Measurements from ENCODE around the gene SUPT4H1.

DNA sequence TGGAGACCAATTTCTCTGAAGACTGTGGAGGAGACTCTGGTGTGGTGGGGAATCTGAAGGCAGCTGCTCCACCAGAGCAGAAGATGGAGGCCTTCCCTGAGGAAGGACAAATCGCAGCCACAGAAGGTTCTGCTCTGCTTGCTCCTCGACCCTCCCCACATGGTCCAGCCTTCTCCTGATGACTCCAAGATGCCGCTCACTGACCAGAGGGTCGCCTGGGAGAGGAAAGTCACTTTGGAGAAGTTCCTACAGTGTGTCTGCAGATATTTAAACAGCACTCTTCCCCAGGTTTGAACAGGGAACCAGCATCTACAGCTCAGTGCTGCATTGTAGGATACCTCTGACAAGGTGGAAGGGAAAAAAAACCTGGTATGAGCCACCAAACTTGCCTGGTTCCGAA lies 21.0 kb upstream of the SUPT4H1 start:
- TF ChIP-seq, protein P1, sequence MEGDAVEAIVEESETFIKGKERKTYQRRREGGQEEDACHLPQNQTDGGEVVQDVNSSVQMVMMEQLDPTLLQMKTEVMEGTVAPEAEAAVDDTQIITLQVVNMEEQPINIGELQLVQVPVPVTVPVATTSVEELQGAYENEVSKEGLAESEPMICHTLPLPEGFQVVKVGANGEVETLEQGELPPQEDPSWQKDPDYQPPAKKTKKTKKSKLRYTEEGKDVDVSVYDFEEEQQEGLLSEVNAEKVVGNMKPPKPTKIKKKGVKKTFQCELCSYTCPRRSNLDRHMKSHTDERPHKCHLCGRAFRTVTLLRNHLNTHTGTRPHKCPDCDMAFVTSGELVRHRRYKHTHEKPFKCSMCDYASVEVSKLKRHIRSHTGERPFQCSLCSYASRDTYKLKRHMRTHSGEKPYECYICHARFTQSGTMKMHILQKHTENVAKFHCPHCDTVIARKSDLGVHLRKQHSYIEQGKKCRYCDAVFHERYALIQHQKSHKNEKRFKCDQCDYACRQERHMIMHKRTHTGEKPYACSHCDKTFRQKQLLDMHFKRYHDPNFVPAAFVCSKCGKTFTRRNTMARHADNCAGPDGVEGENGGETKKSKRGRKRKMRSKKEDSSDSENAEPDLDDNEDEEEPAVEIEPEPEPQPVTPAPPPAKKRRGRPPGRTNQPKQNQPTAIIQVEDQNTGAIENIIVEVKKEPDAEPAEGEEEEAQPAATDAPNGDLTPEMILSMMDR (IDR thresholded peaks at IDR 0.05): no peak
- no peak for TF ChIP-seq EP300 (IDR thresholded peaks at IDR 0.05)
- TF ChIP-seq POLR2A (IDR thresholded peaks at IDR 0.05): no peak
